H9 (cell line): ENCODE results near the gene OR13J1. TPM values are rescaled to one million over a fixed set of nuclear protein-coding genes. Genes with fewer than 3 reads are reported as not detected.

Experiments
- DNase-seq: peaks from one replicate; pipeline ENCODE4 v3.0.0-alpha.2; 2017
- H2AFZ ChIP-seq: one replicate; pipeline ENCODE4 v1.6.1; 2013; ENCODE audit warnings: mild to moderate bottlenecking, low read length, control low read depth, moderate library complexity
- H2AK5ac ChIP-seq: 2 replicates; pipeline ENCODE4 v1.6.1; 2013; ENCODE audit warnings: low read length, control low read depth, mixed read lengths; ENCODE audit not compliant: insufficient read length
- H2BK120ac ChIP-seq: one replicate; pipeline ENCODE4 v1.6.1; 2013; ENCODE audit warnings: low read depth, mild to moderate bottlenecking, low read length, control low read depth, inconsistent platforms; ENCODE audit not compliant: poor library complexity, severe bottlenecking
- H2BK12ac ChIP-seq: 2 replicates; pipeline ENCODE4 v1.6.1; 2013; ENCODE audit warnings: low read length, control low read depth, mixed read lengths, low read depth; ENCODE audit not compliant: insufficient read length
- H2BK15ac ChIP-seq: 2 replicates; pipeline ENCODE4 v1.6.1; 2013; ENCODE audit warnings: low read depth, low read length, control low read depth
- H2BK20ac ChIP-seq: one replicate; pipeline ENCODE4 v1.6.1; 2013; ENCODE audit warnings: low read depth, mild to moderate bottlenecking, low read length, control low read depth, inconsistent platforms; ENCODE audit not compliant: poor library complexity, severe bottlenecking
- H2BK5ac ChIP-seq: 2 replicates; pipeline ENCODE4 v1.6.1; 2013; ENCODE audit warnings: low read length, control low read depth, mixed read lengths; ENCODE audit not compliant: insufficient read length
- H3K14ac ChIP-seq: 2 replicates; pipeline ENCODE4 v1.6.1; 2013; ENCODE audit warnings: low read length, control low read depth; ENCODE audit not compliant: insufficient read depth
- H3K18ac ChIP-seq: 2 replicates; pipeline ENCODE4 v1.6.1; 2013; ENCODE audit warnings: low read depth, mild to moderate bottlenecking, mixed read lengths, low read length, control low read depth; ENCODE audit not compliant: insufficient read length
- H3K23ac ChIP-seq: 2 replicates; pipeline ENCODE4 v1.6.1; 2013; ENCODE audit warnings: low read length, control low read depth, mixed read lengths, low read depth; ENCODE audit not compliant: insufficient read length
- H3K23me2 ChIP-seq: 2 replicates; pipeline ENCODE4 v1.6.1; 2013; ENCODE audit warnings: low read depth, mild to moderate bottlenecking, mixed read lengths, low read length, control low read depth; ENCODE audit not compliant: insufficient read length, poor library complexity, severe bottlenecking
- H3K27ac ChIP-seq: 2 replicates; pipeline ENCODE4 v1.5.1; 2013; ENCODE audit warnings: low read length, control low read depth, mixed read lengths, low read depth; ENCODE audit not compliant: insufficient read length
- H3K27me3 ChIP-seq: 2 replicates; pipeline ENCODE4 v1.6.1; 2013; ENCODE audit warnings: low read length, control low read depth, inconsistent platforms; ENCODE audit not compliant: insufficient read depth
- H3K4ac ChIP-seq: 2 replicates; pipeline ENCODE4 v1.6.1; 2013; ENCODE audit warnings: low read depth, mild to moderate bottlenecking, control low read depth, inconsistent platforms, low read length, moderate library complexity
- H3K4me1 ChIP-seq: 2 replicates; pipeline ENCODE4 v1.6.1; 2013; ENCODE audit warnings: low read length, control low read depth, inconsistent platforms; ENCODE audit not compliant: insufficient read depth
- H3K4me2 ChIP-seq: 2 replicates; pipeline ENCODE4 v1.6.1; 2013; ENCODE audit warnings: low read length, control low read depth, mixed read lengths; ENCODE audit not compliant: insufficient read length, insufficient read depth
- H3K56ac ChIP-seq: 2 replicates; pipeline ENCODE4 v1.6.1; 2013; ENCODE audit warnings: low read depth, mild to moderate bottlenecking, mixed read lengths, low read length, control low read depth; ENCODE audit not compliant: insufficient read length
- H3K79me1 ChIP-seq: 2 replicates; pipeline ENCODE4 v1.6.1; 2013; ENCODE audit warnings: low read depth, mild to moderate bottlenecking, moderate library complexity, low read length, control low read depth, inconsistent platforms; ENCODE audit not compliant: insufficient read depth, poor library complexity, severe bottlenecking
- H3K79me2 ChIP-seq: 2 replicates; pipeline ENCODE4 v1.6.1; 2013; ENCODE audit warnings: low read length, control low read depth, inconsistent platforms; ENCODE audit not compliant: insufficient read depth
- H3K9ac ChIP-seq: 2 replicates; pipeline ENCODE4 v1.6.1; 2013; ENCODE audit warnings: low read length, control low read depth, mixed read lengths; ENCODE audit not compliant: insufficient read length; ENCODE audit errors: extremely low read depth
- H3K9me3 ChIP-seq: one replicate; pipeline ENCODE4 v1.6.1; 2013; ENCODE audit warnings: low read depth, low read length, inconsistent platforms; ENCODE audit not compliant: control insufficient read depth
- H3T11ph ChIP-seq: one replicate; pipeline ENCODE4 v1.6.1; 2013; ENCODE audit warnings: mild to moderate bottlenecking, low read length, control low read depth, inconsistent platforms
- H4K20me1 ChIP-seq: one replicate; pipeline ENCODE4 v1.6.1; 2013; ENCODE audit not compliant: control insufficient read depth, insufficient read length, insufficient read depth
- H4K5ac ChIP-seq: 2 replicates; pipeline ENCODE4 v1.6.1; 2013; ENCODE audit warnings: low read depth, mild to moderate bottlenecking, mixed read lengths, low read length, control low read depth; ENCODE audit not compliant: insufficient read length
- H4K8ac ChIP-seq: replicated peaks from 2 replicates; pipeline ENCODE4 v1.6.1; 2013; ENCODE audit warnings: low read length, control low read depth, mixed read lengths, low read depth; ENCODE audit not compliant: insufficient read length
- H4K91ac ChIP-seq: 2 replicates; pipeline ENCODE4 v1.6.1; 2013; ENCODE audit warnings: low read depth, mild to moderate bottlenecking, moderate library complexity, mixed read lengths, low read length, control low read depth; ENCODE audit not compliant: insufficient read length
- H3K27ac Mint-ChIP-seq, 3 experiments: 2 replicates in 2 of 3; 3 replicates in 1 of 3; pipeline ENCODE4 v1.8.0; 2020 to 2021; ENCODE audit warnings: mixed read lengths in 3 of 3, mild to moderate bottlenecking in 1 of 3, moderate library complexity in 1 of 3
- H3K27me3 Mint-ChIP-seq: 2 replicates; pipeline ENCODE4 v1.8.0; 2021; ENCODE audit warnings: low read depth, mild to moderate bottlenecking, moderate library complexity, mixed read lengths
- H3K36me3 Mint-ChIP-seq, 3 experiments: 2 replicates in 2 of 3; 3 replicates in 1 of 3; pipeline ENCODE4 v1.8.0; 2020 to 2021; ENCODE audit warnings: low read depth in 3 of 3, mixed read lengths in 3 of 3; ENCODE audit not compliant: insufficient read depth in 1 of 3
- H3K4me1 Mint-ChIP-seq, 2 experiments: 2 replicates each; pipeline ENCODE4 v1.8.0; 2020; ENCODE audit warnings: mixed read lengths in 2 of 2
- H3K4me3 Mint-ChIP-seq, 2 experiments: 2 replicates in 1 of 2; 3 replicates in 1 of 2; pipeline ENCODE4 v1.8.0; 2020 to 2021; ENCODE audit warnings: mild to moderate bottlenecking in 2 of 2, mixed read lengths in 2 of 2, moderate library complexity in 1 of 2
- H3K9me3 Mint-ChIP-seq, 2 experiments: 2 replicates in 1 of 2; 3 replicates in 1 of 2; pipeline ENCODE4 v1.8.0; 2020; ENCODE audit warnings: mild to moderate bottlenecking in 2 of 2, mixed read lengths in 2 of 2, moderate library complexity in 1 of 2
- total RNA-seq: library from RNA; stranded (reverse); gene quantifications from 2 replicates; pipeline ENCODE4 v1.2.1, GENCODE V29; 2021
- TF ChIP-seq, protein P1 (sequence below): fragments of 200-600 bp; sonication (generic); conservative IDR thresholded peaks from 3 replicates; pipeline ENCODE4 v1.8.0; 2021; ENCODE audit warnings: antibody characterized with exemption, mild to moderate bottlenecking

The OR13J1 gene
- total RNA-seq, 1 experiment from 2014 or later, result not detected

DNA sequence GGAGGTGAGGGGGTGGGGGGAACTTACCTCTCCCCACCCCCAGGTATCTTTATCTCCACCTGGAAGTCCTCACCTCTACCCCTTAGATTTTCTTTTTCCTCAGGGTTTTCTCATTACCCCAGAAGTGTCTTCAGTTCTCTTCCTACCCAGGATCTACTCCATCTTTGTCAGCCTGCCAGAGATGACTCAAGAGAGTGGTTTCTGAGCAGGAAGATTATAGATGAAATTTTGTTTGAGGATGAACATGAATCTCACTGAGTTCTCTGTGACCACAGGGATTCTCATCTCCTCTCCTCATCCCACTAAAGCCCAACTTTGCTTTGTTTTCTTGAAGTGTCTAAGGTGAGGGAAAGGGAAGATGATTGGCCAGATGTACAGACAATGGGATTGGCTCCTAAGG is 50.1 kb downstream of the OR13J1 start:
- no peak overlapping the region for H2AFZ ChIP-seq
- H2BK5ac ChIP-seq, result no peak overlapping the region
- H3K18ac ChIP-seq, result no peak overlapping the region
- H3K4me2 ChIP-seq, result no peak overlapping the region
- no peak overlapping the region for H3T11ph ChIP-seq
- H3K9me3 ChIP-seq, result no peaks in the 10 kb centered on the region
- no peak overlapping the region for H2BK120ac ChIP-seq
- no peak for DNase-seq
- no peak overlapping the region for H3K56ac ChIP-seq
- no peak overlapping the region for H2AK5ac ChIP-seq
- H3K4ac ChIP-seq, result no peak overlapping the region
- no peaks in the 10 kb centered on the region for H3K79me1 ChIP-seq
- H4K20me1 ChIP-seq, result no peaks in the 10 kb centered on the region
- Mint-ChIP-seq H3K36me3 (peaks cover 0 to 3% (median 0%) of the 10 kb centered on the region in 3 experiments; a peak in 1 of 7 replicates), H3K27ac (no peak overlapping the region), H3K4me1 (peaks cover 19 to 27% of the 10 kb centered on the region in 2 experiments), H3K9me3 (no peaks in the 10 kb centered on the region), H3K4me3 (no peak overlapping the region), H3K27me3 (peaks cover 7% of the 10 kb centered on the region)
- no peak overlapping the region for H3K23ac ChIP-seq
- no peak overlapping the region for H2BK20ac ChIP-seq
- H3K14ac ChIP-seq, result no peak overlapping the region
- no peak overlapping the region for H3K27ac ChIP-seq
- no peak overlapping the region for H2BK15ac ChIP-seq
- H3K27me3 ChIP-seq, result no peaks in the 10 kb centered on the region
- H3K23me2 ChIP-seq, result no peaks in the 10 kb centered on the region
- peaks cover 3% of the 10 kb centered on the region; the same call in 1 of the 2 replicates for H3K4me1 ChIP-seq
- no peak overlapping the region for H4K5ac ChIP-seq
- H3K9ac ChIP-seq, result no peak overlapping the region
- H4K8ac ChIP-seq, result no peak overlapping the region
- H3K79me2 ChIP-seq, result no peaks in the 10 kb centered on the region
- no peak overlapping the region for H4K91ac ChIP-seq
- TF ChIP-seq, protein P1, sequence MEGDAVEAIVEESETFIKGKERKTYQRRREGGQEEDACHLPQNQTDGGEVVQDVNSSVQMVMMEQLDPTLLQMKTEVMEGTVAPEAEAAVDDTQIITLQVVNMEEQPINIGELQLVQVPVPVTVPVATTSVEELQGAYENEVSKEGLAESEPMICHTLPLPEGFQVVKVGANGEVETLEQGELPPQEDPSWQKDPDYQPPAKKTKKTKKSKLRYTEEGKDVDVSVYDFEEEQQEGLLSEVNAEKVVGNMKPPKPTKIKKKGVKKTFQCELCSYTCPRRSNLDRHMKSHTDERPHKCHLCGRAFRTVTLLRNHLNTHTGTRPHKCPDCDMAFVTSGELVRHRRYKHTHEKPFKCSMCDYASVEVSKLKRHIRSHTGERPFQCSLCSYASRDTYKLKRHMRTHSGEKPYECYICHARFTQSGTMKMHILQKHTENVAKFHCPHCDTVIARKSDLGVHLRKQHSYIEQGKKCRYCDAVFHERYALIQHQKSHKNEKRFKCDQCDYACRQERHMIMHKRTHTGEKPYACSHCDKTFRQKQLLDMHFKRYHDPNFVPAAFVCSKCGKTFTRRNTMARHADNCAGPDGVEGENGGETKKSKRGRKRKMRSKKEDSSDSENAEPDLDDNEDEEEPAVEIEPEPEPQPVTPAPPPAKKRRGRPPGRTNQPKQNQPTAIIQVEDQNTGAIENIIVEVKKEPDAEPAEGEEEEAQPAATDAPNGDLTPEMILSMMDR, result no peak
- no peak overlapping the region for H2BK12ac ChIP-seq

Other genes with a start within 250 kb of the OR13J1 start
- gene SIT1, start 219.5 kb downstream of the OR13J1 start, total RNA-seq, result 1.3 and 1.6 TPM in 2 replicates
- gene RMRP, start 212.4 kb downstream of the OR13J1 start, total RNA-seq, result 18,417 and 20,652 TPM in 2 replicates
- 11.3 and 12.0 TPM in 2 replicates for gene CCDC107, start 212.1 kb downstream of the OR13J1 start, total RNA-seq
- gene ARHGEF39, start 205.2 kb downstream of the OR13J1 start, total RNA-seq, result 21.6 and 24.4 TPM in 2 replicates
- 0.94 and 1.9 TPM in 2 replicates for gene CA9, start 196.5 kb downstream of the OR13J1 start, total RNA-seq
- 221 and 225 TPM in 2 replicates for gene TPM2, start 180.5 kb downstream of the OR13J1 start, total RNA-seq
- gene TLN1, start 138.2 kb downstream of the OR13J1 start, total RNA-seq, result 102 and 103 TPM in 2 replicates
- gene CREB3, start 137.7 kb downstream of the OR13J1 start, total RNA-seq, result 26.9 and 27.3 TPM in 2 replicates
- 90.7 and 103 TPM in 2 replicates for gene GBA2, start 121.2 kb downstream of the OR13J1 start, total RNA-seq
- 23.5 and 25.7 TPM in 2 replicates for gene RGP1, start 121.1 kb downstream of the OR13J1 start, total RNA-seq
- gene MSMP, start 116.1 kb downstream of the OR13J1 start, total RNA-seq, result 0.83 and 0.97 TPM in 2 replicates
- 12.2 and 12.5 TPM in 2 replicates for gene NPR2, start 78.8 kb downstream of the OR13J1 start, total RNA-seq
- 0.46 and 0.50 TPM in 2 replicates for gene SPAG8, start 58.1 kb downstream of the OR13J1 start, total RNA-seq
- 30.9 and 35.9 TPM in 2 replicates for gene HINT2, start 55.4 kb downstream of the OR13J1 start, total RNA-seq
- gene FAM221B, start 41.7 kb downstream of the OR13J1 start, total RNA-seq, result not detected in 2 replicates
- gene TMEM8B, start 41.2 kb downstream of the OR13J1 start, total RNA-seq, result 7.9 and 9.3 TPM in 2 replicates
- gene HRCT1, start 35.8 kb upstream of the OR13J1 start, total RNA-seq, result not detected in 2 replicates
- 0.26 TPM in 1 of 2 replicates, not detected in the other for gene SPAAR, start 39.1 kb upstream of the OR13J1 start, total RNA-seq
- not detected in 2 replicates for gene OR2S2, start 87.8 kb upstream of the OR13J1 start, total RNA-seq
- 9.5 and 10.3 TPM in 2 replicates for gene RECK, start 166.5 kb upstream of the OR13J1 start, total RNA-seq